ENCODE results near the gene MARK3.

Gene MARK3

DNA sequence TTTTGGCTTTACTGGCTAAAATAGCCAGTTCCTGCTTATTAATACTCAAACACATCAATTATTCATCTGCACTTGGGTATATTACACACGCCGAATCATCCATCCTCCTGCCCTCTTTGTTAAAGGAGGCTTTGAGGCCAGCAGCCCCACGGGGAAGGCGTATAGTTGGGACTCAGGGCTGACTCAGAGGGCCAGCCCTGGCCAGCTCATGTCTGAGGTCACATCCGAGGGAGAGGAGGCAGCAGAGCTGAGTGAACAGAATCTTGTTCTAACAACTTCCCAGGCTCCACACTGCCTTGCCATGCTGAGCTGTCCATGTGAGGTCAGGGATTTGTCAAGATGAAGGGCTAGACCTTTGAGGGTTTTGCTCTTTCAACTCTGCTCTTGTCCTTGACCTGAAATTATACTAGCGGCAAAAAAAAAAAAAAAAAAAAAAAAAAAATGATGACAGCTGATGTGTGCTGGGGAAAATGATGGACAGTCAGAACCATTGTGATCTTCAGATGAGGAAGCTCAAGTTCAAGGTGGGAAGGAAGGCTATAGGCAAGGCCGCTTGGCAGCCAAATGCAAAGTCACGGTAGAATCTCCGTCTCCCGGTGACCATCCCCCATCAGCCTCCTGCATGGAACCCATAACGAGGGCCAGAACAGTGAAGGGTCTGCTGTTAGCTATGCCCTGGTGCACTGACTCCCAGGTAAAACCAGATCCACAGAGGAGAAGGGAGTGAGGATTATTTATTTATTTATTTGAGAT lies 12.5 kb upstream of the MARK3 start:
- in situ Hi-C loops (cut with HindIII; ENCODE audit: low sequenced_read_pairs), result no loop called here
- DNase-seq (ENCODE audit: low read depth), result peak; percentile 73

DNA sequence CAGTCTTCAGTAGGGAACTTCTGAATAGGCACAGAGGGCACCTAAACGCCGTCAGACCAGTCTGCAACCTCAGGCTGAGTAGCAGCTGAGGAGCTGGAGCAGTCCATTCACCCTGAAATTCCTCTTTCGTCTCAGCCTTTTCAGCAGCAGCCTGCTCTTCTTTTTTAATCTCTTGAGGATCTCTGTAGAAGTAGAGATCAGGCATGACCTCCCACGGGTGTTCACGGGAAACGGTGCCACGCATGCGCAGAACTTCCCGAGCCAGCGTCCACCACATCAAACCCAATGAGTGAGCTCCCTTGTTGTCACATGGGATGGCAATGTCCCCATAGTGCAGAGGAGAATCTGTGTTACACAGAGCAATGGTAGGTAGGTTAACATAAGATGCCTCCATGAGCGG lies 11.1 kb upstream of the MARK3 start:
- no peak for DNase-seq (ENCODE audit: low read depth)
- TF ChIP-seq, protein P1, sequence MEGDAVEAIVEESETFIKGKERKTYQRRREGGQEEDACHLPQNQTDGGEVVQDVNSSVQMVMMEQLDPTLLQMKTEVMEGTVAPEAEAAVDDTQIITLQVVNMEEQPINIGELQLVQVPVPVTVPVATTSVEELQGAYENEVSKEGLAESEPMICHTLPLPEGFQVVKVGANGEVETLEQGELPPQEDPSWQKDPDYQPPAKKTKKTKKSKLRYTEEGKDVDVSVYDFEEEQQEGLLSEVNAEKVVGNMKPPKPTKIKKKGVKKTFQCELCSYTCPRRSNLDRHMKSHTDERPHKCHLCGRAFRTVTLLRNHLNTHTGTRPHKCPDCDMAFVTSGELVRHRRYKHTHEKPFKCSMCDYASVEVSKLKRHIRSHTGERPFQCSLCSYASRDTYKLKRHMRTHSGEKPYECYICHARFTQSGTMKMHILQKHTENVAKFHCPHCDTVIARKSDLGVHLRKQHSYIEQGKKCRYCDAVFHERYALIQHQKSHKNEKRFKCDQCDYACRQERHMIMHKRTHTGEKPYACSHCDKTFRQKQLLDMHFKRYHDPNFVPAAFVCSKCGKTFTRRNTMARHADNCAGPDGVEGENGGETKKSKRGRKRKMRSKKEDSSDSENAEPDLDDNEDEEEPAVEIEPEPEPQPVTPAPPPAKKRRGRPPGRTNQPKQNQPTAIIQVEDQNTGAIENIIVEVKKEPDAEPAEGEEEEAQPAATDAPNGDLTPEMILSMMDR (IDR thresholded peaks at IDR 0.05; ENCODE audit: low read depth, low read length, missing control alignments), result no peak
- in situ Hi-C loops (cut with HindIII; ENCODE audit: low sequenced_read_pairs), result no loop called here
- no peak overlapping the region for H3K4me3 ChIP-seq (ENCODE audit: low read depth, low read length)

More for the DNA sequence above, 12.5 kb upstream of the MARK3 start:
- TF ChIP-seq, protein P1 (IDR thresholded peaks at IDR 0.05; ENCODE audit: low read depth, low read length, missing control alignments), result no peak
- H3K4me3 ChIP-seq (ENCODE audit: low read depth, low read length), result no peak overlapping the region

DNA sequence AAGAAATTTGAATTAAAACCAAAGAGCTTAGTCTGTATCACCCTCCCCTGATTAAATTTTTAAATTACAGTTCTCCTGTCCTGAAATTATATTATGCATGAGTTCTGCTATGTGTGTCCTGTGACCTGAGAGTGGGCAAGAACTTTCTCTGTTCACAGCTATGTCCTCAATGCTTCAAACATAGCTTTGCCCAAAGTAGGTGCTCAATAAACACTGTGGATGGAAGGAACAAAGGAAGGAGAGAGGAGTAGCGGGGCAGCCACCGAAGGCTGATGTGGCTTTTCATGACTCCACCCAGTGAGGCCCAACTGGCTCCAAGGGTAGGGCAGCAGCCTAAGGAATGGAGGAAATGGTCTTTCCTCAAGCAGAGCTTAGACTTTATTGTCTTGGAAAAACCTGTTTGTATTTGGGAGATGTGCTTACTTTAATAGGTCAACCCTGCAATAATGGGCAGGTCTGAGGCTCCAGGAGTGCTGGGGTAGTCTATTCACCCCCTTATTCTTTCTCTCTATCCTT lies 7.6 kb upstream of the MARK3 start:
- no peak for DNase-seq (ENCODE audit: low read depth)
- in situ Hi-C loops (cut with HindIII; ENCODE audit: low sequenced_read_pairs), result no loop called here
- H3K4me3 ChIP-seq (ENCODE audit: low read depth, low read length), result no peak overlapping the region
- TF ChIP-seq, protein P1 (IDR thresholded peaks at IDR 0.05; ENCODE audit: low read depth, low read length, missing control alignments), result no peak

DNA sequence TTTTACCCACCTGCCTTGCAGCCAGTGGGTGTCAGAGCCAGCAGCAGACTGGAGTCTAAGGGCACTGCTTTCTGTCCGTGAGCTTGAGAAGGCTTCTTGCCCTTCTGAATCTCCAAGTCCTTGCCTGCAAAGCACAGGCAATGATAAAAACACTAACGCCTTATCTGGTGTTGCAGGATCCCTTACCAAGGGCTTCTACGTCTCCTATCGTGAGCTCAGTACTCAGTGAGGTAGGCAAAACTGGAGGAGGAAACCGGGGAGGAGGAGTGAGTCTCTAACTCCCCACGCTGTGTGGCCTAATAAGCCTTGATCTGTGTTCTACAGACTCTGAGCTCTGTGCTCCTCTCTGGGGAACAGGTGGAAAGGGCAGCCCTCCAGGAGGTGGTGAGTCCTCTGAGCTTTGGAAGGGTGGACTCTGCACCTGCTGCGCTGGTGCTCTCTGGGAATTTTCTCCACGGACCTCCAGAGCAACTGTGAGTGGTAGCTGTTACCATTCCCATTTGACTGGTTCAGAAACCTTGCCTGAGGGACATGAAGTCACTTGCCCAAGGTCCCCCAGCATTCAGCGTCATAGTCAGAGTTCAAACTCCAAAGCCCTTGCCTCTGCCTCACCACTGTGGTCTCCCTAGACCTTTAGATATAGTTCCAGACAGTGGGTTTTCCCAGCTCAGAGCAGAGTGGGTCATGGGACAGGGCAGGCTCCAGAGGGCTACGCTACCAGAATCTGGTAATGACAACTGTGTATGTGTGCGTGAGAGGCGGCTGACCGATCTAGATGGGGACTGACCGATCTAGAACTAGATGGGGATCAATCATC lies 7.0 kb upstream of the MARK3 start:
- TF ChIP-seq, protein P1 (IDR thresholded peaks at IDR 0.05; ENCODE audit: low read depth, low read length, missing control alignments), result no peak
- in situ Hi-C loops (cut with HindIII; ENCODE audit: low sequenced_read_pairs), result no loop called here

DNA sequence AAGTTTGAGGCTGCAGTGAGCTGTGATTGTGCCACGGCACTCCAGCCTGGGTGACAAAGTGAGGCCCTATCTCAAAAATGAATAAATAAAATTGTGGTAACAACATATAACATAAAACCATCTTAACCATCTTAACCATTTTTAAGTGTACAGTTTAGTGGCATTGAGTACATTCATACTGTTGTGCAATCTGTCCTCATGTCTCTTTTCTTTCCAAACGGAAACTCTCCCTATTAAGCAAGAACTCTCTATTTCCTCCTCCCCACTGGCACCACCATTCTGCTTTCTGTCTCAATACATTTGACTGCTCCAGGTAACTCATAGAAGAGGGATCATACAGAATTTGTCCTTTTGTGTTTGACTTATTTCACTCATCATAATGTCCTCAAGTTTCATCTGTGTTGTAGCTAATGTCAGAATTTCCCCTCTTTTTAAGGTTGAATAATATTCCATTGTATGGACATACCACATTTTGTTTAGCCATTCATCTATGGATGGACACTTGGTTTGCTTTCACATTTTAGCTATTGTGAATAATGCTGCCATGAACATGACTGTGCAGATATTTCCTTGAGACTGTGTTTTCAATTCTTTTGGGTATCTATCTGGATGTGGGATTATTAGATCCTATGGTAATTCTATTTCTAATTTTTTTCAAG lies 4.4 kb upstream of the MARK3 start:
- TF ChIP-seq, protein P1 (IDR thresholded peaks at IDR 0.05; ENCODE audit: low read depth, low read length, missing control alignments), result no peak
- no peak overlapping the region for H3K4me3 ChIP-seq (ENCODE audit: low read depth, low read length)
- DNase-seq (ENCODE audit: low read depth), result no peak
- in situ Hi-C loops (cut with HindIII; ENCODE audit: low sequenced_read_pairs), result no loop called here

More for the DNA sequence above, 7.0 kb upstream of the MARK3 start:
- H3K4me3 ChIP-seq (ENCODE audit: low read depth, low read length), result no peak overlapping the region
- no peak for DNase-seq (ENCODE audit: low read depth)

DNA sequence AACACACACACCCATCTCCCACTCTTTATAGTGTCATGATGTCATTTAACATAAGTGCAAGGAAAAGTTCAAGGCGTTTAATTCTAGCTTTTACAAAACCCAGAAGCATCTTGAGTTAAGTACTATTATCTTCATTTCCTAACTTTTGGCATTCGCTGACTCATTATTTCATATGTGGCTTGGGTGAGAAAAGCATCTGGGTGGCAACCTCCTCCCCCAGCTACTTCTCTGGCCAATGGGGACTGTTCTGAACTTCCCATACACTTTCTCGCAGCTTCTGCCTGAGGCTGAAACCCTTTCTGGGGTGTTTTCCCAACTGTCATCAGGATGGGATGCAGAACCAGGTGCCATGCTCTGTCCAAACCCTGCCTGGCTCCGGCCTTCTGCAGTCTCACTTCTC lies 2.8 kb upstream of the MARK3 start:
- no peak for DNase-seq (ENCODE audit: low read depth)
- in situ Hi-C loops (cut with HindIII; ENCODE audit: low sequenced_read_pairs), result no loop called here
- TF ChIP-seq, protein P1 (IDR thresholded peaks at IDR 0.05; ENCODE audit: low read depth, low read length, missing control alignments), result no peak
- no peak overlapping the region for H3K4me3 ChIP-seq (ENCODE audit: low read depth, low read length)

Measured in astrocyte of the cerebellum (primary cell).